HG03175 (cell line): ENCODE results near the gene PILRA.
A peak's percentile ranks its signal among the peaks of the same experiment; 100 is the strongest.

Experiments used
- ATAC-seq: cut with Tn5 transposase; IDR thresholded peaks from one replicate; pipeline ENCODE4 v1.9.1; 2021; ENCODE audit warnings: mild to moderate bottlenecking, moderate library complexity; ENCODE audit not compliant: unreplicated experiment

PILRA gene

GRCh38 chr7:100406767-100407166 lies 33.5 kb downstream of the PILRA start:
- no peak for ATAC-seq

GRCh38 chr7:100407285-100408180 lies 34.2 kb downstream of the PILRA start:
- ATAC-seq: no peak

- ATAC-seq: no peak
Observed at GRCh38 chr7:100411101-100411500, 37.8 kb downstream of the PILRA start.

- ATAC-seq: no peak
Observed at GRCh38 chr7:100413346-100413745, 40.1 kb downstream of the PILRA start.

GRCh38 chr7:100413889-100414288 lies 40.6 kb downstream of the PILRA start:
- ATAC-seq: no peak

GRCh38 chr7:100415448-100415847 lies 42.2 kb downstream of the PILRA start:
- ATAC-seq: no peak

GRCh38 chr7:100418930-100419659 lies 45.8 kb downstream of the PILRA start:
- ATAC-seq: no peak

- ATAC-seq: no peak
Observed at GRCh38 chr7:100419660-100420226, 46.5 kb downstream of the PILRA start.

- ATAC-seq: no peak
Observed at GRCh38 chr7:100423315-100423714, 50.0 kb downstream of the PILRA start.

GRCh38 chr7:100425347-100425746 lies 52.1 kb downstream of the PILRA start:
- ATAC-seq: no peak

- no peak for ATAC-seq
Observed at GRCh38 chr7:100426516-100426915, 53.2 kb downstream of the PILRA start.

GRCh38 chr7:100427762-100428198 lies 54.5 kb downstream of the PILRA start:
- ATAC-seq: no peak

GRCh38 chr7:100428199-100428966 lies 55.1 kb downstream of the PILRA start, which contains the start of gene ZCWPW1:
Gene ZCWPW1 (minus strand): TSS chr7:100428703. CDS start chr7:100420649, 8,054 bp downstream.
- peak; percentile 39 for ATAC-seq

GRCh38 chr7:100428967-100429636 lies 55.8 kb downstream of the PILRA start:
- peak; percentile 57 for ATAC-seq

- ATAC-seq: peak; percentile 44
Observed at GRCh38 chr7:100429637-100430492, 56.6 kb downstream of the PILRA start, which contains the start of gene MEPCE. Gene MEPCE (plus strand): TSS chr7:100429831. CDS start chr7:100430019, 188 bp downstream.

GRCh38 chr7:100430493-100431285 lies 57.4 kb downstream of the PILRA start:
- ATAC-seq: no peak

GRCh38 chr7:100431286-100431735 lies 58.0 kb downstream of the PILRA start:
- ATAC-seq: no peak

GRCh38 chr7:100432053-100432452 lies 58.8 kb downstream of the PILRA start:
- no peak for ATAC-seq
